ENCODE data around the gene STK24.
"Not testable (repeated sequence)": the region's sequence is repeated elsewhere in the genome, so short reads cannot be mapped to it uniquely, and the experiment has no call there.

The STK24 gene

GRCh38 chr13:98428256-98428966 lies 148.5 kb downstream of the STK24 start:
- DNase-seq = no peak

DNA sequence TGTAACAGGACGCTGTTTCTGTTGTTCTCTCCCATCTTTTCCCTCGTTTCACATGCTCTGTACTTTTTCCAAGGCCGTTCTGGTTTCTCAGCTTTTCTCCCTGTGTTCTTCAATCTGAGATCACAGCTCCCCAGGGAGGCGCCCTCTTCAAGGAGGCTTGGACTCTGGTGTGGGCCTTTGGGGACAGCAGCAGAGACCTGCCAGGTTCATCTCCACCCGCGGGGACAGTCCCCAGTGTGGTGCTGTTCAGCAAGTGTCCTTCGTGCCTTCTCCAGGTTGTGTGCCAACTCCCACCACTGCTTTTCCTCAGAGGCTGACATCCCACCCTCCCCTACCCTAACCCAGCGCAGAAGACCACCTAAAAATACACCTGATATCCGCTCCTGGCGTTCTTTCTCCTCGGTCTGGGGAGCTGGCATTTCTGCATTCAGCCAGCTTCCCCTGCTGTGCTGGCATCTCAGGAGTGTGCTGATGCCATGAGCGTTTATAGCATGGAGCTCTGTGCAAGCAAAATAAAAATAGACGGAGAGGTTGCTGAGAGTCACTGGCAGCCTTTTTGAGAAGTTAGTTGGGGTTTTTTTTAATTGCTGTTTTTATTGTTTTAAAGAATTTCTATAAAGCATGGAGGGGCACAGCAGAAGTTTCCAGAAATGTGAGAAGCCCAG lies 149.4 kb downstream of the STK24 start:
- no peak for DNase-seq

GRCh38 chr13:98423417-98423816 lies 153.5 kb downstream of the STK24 start:
- DNase-seq = no peak

- DNase-seq = no peak
These were observed 154.9 kb downstream of the STK24 start for GRCh38 chr13:98422046-98422445.

DNA sequence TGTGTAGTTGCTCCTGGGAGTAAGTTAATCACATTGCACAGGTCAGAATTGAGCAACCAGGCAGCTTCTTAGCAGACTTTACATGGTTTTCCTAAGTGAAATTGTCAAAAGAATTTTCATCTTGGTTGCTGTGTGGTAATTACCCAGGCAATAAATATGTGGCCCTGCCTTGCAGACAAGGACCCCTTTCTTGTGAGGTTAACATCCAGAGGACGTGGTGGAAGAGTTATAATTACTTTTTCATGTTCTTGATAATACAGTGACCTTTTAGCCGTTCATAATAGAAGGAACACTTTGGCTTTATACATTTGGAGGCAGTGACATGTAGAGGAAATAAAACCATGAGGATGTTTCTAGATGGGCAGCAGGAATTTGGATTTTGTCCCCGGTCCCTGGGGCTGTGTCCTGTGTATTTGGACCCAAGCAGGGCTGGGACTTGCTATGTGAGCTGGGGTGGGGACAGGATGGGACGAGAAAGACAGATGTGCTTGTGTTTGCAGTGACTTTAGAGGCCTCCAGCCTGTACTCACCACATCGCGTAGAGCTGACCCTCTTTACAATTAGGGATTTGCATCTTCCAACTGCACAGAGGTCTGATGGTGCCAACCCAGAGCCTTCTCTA lies 156.2 kb downstream of the STK24 start:
- DNase-seq = no peak

GRCh38 chr13:98419786-98420553 lies 156.9 kb downstream of the STK24 start:
- DNase-seq = no peak

DNA sequence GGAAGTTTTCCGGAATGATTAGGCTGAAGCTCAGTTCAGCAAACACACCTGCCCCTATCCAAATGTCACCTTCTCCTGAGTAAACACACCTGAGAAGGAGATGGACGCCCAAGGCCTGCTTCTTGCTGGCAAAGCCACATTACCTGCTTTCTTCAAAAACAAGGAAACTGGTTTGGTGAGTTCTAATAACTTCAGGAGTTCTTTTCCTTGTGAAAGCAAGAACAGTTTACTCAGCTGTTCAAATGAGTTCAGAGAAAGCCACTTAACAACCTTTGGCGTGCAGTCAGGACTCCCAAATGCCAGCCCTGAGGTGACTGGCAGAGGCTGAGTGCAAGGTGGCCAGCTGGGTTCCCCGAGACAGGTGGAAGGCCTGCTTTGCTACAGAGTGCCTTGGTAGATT lies 160.5 kb downstream of the STK24 start:
- no peak for DNase-seq

- no peak for DNase-seq
These were observed 161.4 kb downstream of the STK24 start for GRCh38 chr13:98415326-98416070.

- DNase-seq = no peak
These were observed 163.1 kb downstream of the STK24 start for GRCh38 chr13:98413796-98414195.

GRCh38 chr13:98413278-98413677 lies 163.6 kb downstream of the STK24 start:
- DNase-seq = not testable (repeated sequence)

GRCh38 chr13:98411617-98412265 lies 165.2 kb downstream of the STK24 start:
- DNase-seq = peak; percentile 22

GRCh38 chr13:98411013-98411412 lies 165.9 kb downstream of the STK24 start:
- no peak for DNase-seq

DNA sequence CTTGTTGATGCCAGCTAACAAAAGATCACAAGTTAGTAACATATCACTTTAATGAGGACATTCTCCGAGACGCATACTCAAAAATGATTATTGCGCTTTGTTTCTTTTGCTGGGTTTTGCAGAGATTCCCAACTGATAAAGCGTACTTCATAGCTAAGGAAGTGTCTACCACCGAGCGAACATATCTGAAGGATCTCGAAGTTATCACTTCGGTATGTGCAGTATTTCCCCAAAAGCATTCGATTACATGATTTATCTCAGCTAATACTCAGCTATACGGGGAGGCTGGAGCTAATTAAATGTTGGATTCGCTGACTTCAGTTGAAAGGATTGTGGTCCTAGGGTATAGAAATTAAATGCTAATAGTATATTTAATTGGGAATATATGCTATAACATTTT lies 166.3 kb downstream of the STK24 start:
- no peak for DNase-seq

DNA sequence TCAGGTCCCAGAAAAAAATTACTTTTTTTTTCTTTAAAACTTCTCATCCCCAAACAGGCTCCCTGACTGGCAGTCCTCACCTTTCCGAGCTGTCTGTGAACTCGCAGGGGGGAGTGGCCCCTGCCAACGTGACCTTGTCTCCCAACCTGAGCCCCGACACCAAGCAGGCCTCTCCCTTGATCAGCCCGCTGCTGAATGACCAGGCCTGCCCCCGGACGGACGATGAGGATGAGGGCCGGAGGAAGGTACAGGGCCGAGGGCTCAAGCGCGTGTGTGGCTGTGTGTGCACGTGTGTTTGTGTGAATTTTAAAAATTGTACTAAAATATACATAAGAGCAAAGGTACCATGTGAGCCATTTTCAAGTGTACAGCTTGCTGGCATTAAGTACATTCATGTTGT lies 167.6 kb downstream of the STK24 start:
- DNase-seq = no peak

- DNase-seq = no peak
These were observed 169.3 kb downstream of the STK24 start for GRCh38 chr13:98407575-98407974.

DNA sequence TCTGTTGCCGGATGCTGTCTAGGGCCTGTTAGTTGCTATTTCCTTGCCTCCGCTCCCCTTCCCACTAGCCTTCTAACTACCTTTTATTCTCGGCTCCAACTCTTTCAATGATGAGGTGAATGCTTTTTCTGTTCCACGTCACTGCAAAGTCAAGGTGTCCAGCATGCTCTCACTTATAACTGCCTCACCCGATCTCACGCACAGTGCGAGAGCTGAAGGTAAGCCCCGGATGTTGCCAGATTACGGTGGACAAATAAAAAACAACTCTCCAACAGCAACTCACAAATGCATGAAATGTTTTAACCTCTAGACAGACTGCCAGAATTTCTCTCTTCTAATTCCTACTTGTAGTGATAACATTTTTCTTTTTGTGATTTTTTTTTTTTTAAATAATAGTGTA lies 169.9 kb downstream of the STK24 start:
- no peak for DNase-seq

DNA sequence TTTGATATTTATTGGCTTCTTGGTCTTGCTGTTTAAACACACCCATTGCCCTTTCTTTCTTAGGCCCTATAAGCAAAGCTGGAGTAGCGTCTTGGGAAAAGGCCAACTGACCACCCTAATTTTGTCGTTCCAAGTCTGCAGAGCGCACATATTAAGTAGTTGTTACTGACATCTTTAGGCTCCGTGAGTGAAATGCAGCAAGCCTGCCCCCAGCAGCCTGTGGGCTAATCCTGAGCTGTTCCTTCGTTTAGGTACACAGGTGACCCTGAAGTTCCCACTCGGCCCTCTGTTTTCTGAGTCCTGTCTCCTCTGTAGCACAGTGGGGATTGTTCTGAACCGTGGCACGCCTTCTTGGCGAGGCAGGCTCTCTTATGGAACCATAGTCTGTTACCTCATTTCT lies 170.5 kb downstream of the STK24 start:
- no peak for DNase-seq

- DNase-seq = no peak
These were observed 171.1 kb downstream of the STK24 start for GRCh38 chr13:98405690-98406344.

DNA sequence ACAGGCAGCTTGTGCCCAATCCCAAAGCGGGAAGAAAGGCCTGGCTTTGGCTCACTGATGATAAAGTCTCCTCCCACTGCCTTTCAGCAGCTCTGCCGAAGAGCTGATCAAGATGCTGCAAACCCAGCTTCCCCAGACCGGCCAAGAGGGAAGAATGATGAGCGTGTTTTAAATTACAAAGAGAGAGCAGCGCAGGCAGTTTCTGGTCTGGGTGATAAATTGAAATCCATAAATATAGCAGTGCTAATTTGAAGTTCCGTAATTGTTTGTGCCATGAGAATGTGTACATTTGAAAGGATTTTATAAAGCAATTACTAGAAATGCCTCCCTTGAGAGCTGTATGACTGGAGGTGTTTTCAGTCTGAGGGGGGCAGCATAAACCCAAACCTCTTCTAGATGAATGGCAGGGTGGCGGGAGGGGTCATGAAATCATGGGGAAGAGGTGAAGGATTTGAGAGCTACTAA lies 171.8 kb downstream of the STK24 start:
- peak; percentile 6 for DNase-seq

DNA sequence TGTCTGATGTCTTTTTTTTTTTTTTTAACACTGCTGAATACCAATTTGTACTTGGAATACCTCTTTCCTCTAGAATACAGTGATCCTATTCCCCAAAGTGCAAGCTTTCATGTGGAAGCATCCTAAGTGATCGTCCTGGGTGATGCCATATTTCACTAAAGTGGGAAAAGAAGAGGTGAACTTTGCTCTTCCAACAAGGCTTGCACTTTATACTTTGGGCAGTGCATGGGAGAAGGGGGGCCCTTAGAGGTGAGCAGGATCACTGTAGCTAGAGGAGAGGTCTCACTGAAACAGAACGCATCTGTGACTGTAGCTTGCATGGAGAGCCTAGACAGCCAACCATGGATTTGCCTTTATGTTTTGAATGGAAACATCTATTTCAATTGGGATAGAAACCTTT lies 173.8 kb downstream of the STK24 start:
- no peak for DNase-seq

DNA sequence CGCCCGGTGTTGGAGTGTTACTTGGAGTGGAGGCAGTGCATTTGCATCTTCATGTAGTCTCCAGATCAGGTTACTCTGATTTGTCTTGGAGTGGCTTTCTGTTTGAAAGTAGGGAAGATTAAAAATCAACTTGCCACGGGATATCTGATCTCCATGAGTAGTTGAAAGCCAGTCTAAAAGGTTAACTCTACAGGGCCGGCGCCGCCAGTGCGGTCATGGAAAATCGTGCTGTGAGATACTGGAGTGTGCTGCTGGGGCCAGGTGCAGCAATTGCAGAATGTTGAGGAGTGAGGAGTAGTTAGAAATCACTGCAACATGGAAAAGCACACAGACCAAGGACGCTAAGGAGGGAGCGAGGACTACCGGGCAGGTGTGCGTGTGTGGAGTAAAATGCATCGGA lies 175.0 kb downstream of the STK24 start:
- DNase-seq = no peak

DNA sequence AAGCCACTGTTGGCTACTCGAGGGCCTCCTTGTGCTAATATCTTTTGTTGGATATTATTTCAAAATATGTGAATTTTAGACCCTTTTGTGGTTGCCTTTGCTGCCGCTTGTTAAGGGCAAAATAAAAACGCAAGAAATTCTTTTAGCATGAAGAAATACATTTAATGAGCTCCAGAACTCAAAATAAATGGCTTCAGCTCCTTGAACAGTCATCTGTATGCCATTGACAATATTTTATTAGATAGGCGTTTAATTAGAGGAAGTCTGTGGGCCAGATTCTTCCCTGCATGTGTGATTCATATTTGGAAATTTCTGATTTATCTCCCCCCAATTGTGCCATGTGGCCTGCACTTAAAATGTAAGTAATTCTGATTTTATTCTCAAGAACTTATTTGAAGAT lies 177.2 kb downstream of the STK24 start:
- no peak for DNase-seq
